DMS114 treated with DMSO at 0.1 percent for 48 hours (cell line): ENCODE results near the gene TMEM179.
"Not testable (repeated sequence)": the region's sequence is repeated elsewhere in the genome, so short reads cannot be mapped to it uniquely, and the experiment has no call there.

Experiments
- DNase-seq: peaks from one replicate; lab custom pipeline; 2025; ENCODE audit not compliant: unreplicated experiment; lab: John Stamatoyannopoulos, UW

TMEM179 gene

GRCh38 chr14:104604458-104605449 lies at the start of gene TMEM179:
TMEM179 (minus strand) TSS chr14:104604772; CDS start chr14:104604741, 31 bp downstream.
- no peak for DNase-seq

- no peak for DNase-seq
Measured at GRCh38 chr14:104654119-104654518, 49.5 kb upstream of the TMEM179 start.

- DNase-seq, result not testable (repeated sequence)
Measured at GRCh38 chr14:104653130-104653920, 48.8 kb upstream of the TMEM179 start.

- no peak for DNase-seq
Measured at GRCh38 chr14:104652386-104652785, 47.8 kb upstream of the TMEM179 start.

GRCh38 chr14:104651876-104652260 lies 47.3 kb upstream of the TMEM179 start:
- no peak for DNase-seq

- no peak for DNase-seq
Measured at GRCh38 chr14:104650981-104651875, 46.7 kb upstream of the TMEM179 start.

GRCh38 chr14:104650057-104650980 lies 45.7 kb upstream of the TMEM179 start:
- peak; percentile 25 for DNase-seq

- no peak for DNase-seq
Measured at GRCh38 chr14:104647467-104648043, 43.0 kb upstream of the TMEM179 start.

GRCh38 chr14:104644656-104645378 lies 40.2 kb upstream of the TMEM179 start:
- DNase-seq, result no peak

GRCh38 chr14:104644091-104644635 lies 39.6 kb upstream of the TMEM179 start:
- DNase-seq, result no peak

- DNase-seq, result no peak
Measured at GRCh38 chr14:104643306-104643705, 38.7 kb upstream of the TMEM179 start.

GRCh38 chr14:104642540-104642868 lies 37.9 kb upstream of the TMEM179 start:
- no peak for DNase-seq

GRCh38 chr14:104641753-104642539 lies 37.4 kb upstream of the TMEM179 start:
- DNase-seq, result no peak

GRCh38 chr14:104640681-104641080 lies 36.1 kb upstream of the TMEM179 start:
- no peak for DNase-seq

GRCh38 chr14:104639885-104640548 lies 35.4 kb upstream of the TMEM179 start:
- peak; percentile 30 for DNase-seq

- no peak for DNase-seq
Measured at GRCh38 chr14:104639471-104639870, 34.9 kb upstream of the TMEM179 start.

GRCh38 chr14:104638927-104639450 lies 34.4 kb upstream of the TMEM179 start:
- DNase-seq, result no peak
